HPDE6-E6E7 (cell line): ENCODE data around the gene ZNF366.

Experiments
- DNase-seq: peaks from one replicate; pipeline ENCODE4 v3.0.0; 2011; ENCODE audit warnings: missing footprints; ENCODE audit errors: extremely low spot score

The ZNF366 gene

DNA sequence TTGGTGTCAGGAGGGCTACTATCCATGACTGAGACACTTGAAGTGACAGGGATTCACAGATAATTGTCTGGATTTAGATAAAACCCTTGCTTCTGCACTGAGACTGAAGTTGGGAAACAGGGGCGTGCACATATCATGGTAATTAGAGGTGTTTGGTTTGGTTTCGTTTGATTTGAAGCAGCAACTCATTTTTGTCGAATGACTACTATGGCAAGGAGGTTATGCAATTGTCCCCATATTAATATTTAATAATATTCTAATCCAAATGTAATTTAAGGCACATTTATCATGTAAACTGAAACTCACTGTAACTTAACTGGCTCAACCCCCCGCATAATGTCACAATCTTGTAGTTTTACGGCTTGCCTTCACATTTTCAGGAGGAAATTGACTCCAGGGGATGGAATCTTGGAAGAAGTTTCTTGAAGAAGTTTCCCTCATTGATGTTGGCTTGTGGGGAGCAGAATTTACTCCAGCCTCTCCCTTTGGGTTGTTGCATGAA lies 12.5 kb downstream of the ZNF366 start:
- DNase-seq = no peak

DNA sequence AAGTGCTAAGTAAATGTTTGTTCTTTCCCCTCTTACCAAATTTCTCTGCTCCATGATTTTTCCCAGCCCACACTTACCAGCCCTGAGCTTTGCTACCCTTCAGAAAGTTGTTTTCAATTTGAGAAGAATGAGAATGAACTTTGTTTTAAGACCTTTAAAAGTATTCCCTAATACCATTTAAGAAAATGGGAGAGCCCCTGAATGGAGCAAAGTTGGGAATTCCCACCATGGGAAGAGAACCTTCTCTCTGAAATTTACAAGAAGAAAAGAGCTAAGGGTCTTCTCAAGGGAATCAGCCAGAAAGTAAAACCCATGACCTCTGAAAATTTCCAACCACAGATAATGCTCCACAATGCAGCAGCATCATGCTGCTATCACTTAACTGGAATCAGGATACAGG lies 17.7 kb downstream of the ZNF366 start:
- DNase-seq = no peak

DNA sequence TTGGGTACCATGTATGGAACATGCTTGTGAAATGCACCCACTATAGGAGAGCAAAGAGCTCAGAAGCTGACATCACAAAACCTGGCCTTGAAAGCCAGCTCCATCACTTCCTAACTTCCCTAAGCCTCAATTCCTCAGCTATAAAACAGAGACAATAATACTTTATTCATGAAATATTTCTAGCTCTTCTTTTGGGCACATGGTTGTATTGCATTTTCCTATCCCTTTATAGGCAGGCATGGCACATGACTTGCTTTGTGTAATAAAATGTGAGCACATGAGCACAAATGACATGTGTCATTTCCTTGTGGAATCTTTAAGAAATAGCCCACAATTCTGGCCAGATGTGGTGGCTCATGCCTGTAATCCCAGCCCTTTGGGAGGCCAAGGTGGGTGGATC lies 18.5 kb downstream of the ZNF366 start:
- no peak for DNase-seq

DNA sequence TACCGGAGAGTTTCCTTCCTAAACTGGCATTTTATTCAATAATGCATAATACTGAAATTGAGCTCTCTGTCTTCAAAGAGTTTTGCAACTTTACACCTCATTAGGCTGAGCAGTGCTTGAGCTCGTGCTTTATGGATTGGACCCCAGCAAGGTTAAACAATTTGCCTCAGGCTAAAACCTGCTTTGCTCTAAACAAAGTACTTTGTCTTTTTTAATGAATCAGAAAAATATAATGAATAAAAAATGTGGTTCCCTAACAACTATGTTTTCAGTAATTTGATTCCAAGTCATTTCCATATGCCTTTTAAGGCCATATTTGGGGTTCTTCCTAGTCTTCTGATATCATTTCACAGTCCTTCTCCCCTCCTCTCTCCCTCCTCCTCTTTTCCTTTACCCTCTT lies 20.0 kb downstream of the ZNF366 start:
- no peak for DNase-seq

DNA sequence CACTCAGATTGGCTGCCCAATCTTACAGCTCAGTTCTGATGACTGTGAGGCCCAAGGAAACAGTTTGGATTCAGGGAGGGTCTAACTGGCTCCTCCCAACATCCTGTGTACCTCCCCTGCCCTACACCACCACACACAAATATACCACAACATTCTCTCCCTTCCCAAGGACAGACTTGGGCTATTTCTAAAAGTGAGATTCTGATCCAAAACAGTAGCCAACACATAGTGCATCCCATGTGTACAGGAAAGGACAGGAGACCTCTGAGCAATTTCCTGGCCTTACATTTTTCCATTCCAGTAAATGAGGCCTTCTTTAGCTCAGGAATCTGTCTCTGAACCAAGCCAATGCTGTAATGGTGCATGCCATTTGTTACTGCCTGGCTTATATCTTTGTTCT lies 20.8 kb downstream of the ZNF366 start:
- no peak for DNase-seq

DNA sequence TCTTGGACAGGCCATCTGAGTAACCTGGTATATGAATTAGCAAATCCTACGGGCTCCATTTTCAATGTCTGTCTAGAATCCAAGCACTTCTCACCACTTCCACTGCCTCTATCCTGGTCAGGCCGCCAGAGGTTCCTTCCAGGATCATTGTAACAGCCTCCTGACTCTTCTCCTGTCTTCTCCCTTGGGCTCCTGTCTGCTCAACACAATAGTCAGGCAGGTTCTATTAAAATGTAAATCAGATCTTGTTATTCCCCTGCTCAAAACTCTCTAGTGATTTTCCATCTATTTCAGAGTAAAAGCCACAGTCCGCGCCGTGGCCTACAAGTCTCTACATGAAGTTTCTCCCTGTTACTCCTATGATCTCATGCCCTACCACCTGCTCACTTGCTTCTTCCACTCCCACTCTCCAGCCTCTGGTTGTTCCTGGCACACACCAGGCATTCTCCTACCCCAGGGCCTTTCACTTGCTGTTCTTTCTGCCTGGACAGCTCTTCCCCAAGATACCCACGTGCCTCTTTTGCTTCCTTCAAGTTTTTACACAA lies 21.7 kb downstream of the ZNF366 start:
- peak; percentile 67 for DNase-seq

DNA sequence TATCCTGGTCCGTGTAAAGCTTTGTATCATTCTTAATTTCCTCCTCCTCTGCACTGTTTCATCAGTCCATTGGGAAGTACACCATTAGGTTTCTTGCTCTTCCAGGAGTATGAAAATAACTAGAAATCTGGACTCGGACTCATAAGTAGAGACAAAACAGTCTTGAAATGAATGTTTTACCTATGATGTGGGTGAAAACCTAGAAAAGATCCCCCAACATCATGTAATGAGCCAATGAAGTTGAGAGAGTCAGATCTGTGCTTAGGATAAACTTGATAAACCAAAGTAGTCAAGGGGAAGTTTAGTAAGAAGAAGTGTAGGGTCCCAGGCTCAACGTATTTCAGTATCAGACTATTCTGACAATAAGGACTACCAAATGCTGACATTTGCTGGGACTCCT lies 25.2 kb downstream of the ZNF366 start:
- DNase-seq = no peak

DNA sequence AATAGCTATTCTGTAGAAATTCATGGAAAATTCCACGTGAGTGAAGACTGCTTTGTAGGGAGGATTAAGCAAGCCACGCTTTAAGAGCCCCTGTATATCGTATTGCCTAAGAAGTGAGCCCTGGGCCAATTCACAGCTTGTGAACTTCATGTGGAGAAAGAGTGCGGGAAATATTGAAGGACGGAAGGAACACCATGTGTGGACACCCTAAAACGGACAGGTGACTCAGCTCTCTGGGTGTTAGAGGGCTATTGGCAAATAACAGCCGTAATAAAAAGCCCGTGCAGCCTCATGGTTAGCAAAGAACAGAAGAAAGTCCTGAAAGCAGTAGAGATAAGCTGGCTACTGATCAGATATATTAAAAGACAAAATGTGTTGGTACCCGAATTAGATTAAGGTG lies 26.4 kb downstream of the ZNF366 start:
- DNase-seq = no peak

DNA sequence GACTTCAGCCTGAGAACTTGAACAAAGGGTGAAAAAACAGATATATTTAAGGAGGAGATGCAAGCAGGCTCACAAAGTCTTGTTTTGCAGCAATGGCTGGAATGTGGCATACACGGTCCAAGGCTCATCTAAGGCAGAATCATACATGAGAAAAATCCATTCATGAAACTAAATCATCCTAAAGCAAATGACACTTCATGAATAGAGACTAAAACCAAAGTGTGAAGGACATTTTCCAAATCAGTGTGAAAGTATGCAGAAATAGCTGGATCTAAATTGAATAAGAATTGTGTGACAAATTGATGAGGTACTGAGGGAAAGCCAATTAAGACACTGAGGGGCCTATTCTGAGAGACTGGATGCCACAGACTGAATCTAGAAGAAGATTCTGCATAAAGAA lies 27.3 kb downstream of the ZNF366 start:
- no peak for DNase-seq

DNA sequence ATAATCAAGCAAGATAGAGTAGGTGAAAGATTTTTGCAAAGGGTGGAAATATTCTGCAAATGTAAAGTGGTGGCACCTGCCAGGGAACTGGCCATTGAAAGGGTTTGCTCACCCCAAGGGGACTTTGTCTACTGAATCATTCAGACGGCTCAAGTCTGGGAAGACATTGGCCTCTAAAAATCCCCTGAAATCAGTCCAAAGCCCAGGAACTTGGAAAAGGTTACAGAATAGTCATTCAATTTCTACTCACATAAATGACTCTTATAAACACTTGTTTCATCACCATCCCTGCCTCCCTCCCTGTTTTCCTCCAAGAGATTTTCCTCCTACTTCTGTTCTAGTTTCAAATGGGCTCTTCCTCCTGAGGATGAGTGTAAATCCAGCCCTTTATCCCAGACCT lies 28.5 kb downstream of the ZNF366 start:
- DNase-seq = no peak

DNA sequence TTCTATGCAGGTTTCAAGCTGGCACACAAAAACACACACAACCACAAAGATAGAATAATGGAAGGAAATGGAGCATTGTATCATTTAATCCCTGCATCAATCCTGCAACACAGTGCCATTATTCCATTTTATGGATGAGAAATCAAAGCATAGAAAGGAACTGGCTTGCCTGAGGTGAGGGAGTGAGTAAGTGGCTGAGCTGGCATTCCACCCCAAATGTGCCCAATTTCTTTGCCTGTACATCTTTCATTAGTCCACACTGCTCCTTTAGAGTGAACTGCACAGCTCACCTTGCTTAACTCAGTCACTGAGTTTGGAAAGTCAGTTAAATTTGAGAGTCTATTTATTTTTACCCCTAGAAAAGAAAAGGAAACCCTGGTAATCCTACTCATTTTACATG lies 28.9 kb downstream of the ZNF366 start:
- no peak for DNase-seq

DNA sequence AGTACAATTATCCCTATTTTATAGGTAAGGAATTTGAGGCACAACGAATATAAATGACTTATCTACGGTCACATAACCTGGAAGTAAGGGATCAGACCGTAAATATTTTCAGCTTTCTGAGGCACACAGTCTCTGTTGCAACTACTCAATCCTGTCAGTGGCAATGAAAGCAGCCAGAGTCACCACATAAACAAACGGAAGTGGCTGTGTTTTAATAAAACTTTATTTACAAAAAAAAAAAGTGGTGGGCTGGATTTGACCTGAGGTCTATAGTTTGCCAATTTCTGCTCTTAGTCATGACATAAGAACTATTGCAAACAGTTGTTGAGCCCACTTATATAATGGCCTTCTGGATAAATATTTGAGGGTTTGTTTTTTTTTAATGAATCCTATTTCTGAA lies 29.6 kb downstream of the ZNF366 start:
- DNase-seq = no peak

DNA sequence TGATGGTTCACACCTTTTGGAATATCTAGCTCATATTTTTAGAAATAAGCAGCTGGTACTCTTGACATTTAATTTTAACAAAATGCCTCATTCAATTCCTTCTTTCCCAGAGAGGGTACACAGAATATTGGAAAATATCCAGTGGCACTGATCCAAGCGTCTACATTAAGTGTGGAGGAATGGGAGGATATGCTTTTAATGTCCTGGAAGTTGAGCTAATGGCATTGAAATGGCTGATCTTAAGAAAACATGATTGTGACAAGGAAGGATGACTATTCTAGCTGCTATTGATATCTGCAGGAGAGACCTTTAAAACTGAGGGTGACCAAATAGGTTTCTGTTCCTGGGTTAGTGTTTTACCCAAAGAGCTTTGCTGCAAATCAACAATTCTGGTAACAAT lies 30.0 kb downstream of the ZNF366 start:
- no peak for DNase-seq

DNA sequence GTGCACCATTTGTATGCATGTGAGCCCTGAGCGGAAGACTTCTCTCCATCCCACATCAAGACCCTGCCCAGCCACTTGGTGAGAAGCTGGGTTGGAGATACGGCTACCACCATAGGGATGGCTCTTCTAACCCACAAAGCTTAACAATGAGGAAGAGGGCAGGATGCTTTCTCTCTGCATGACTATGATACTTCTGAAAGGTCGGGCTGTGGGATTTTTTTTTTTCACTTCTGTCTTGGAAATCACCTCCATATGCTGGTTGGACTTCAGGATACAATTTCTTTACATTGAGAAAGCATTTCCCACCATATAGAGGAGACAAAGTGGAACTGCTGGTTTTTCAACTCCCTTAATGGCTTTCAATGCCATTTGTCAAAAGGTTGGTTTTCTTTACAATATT lies 30.5 kb downstream of the ZNF366 start:
- DNase-seq = no peak

DNA sequence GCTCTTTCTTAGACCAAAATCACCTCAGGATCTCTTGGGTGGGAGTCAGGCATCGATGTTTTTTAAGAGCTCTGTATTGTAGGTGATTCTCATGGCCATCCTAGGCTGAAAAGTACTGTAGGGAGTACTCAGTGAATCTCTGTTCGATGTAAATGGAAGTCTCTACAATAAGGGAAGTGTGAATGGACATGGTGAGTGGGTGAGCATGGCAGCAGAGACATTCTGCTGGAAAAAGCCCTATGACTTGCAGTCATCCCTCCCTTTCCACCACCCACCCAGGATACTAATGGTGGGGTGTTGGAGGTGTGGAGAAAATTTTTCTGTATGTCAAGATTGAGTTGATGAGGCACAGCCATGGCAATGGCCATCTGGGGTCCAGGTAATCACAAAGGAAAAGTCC lies 30.9 kb downstream of the ZNF366 start:
- no peak for DNase-seq

DNA sequence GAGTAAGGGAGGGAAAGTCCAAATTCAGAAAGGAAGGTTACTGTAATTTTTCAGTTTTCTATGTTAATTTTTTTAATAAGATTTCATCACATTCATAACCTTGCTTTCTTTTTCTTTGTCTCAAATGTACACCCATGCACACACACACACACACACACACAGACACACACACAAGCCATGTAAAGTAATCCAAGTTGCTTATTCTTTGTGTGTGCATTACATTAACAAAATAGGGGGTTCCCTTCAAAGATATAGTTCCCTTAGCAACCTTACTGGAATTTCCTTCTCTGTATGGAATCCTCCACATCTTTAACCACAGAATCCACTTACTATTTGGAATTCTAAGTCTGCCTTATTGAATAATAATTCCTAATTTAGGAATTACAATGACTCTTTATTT lies 32.7 kb downstream of the ZNF366 start:
- no peak for DNase-seq

DNA sequence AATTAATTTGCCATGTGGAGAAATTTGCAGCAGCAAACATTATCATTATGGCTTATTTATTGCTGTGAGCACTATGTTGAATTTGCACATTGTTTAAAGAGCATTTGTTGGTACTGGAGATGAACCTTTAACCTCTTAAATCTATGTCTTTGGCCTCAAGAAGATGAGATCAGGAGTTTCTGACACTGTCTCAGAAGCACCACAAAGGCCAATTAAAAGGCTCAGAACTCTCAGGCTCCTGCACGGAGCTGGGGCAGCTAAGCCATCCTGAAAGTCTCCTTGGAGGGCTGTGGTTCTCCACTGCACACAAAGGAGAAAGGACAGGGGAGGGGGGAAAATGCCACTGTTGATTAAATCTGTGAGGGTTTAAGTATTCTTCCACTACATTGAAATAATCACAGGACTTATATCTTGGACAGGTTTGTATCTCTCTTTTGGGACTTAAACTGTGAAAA lies 33.1 kb downstream of the ZNF366 start:
- DNase-seq = no peak

DNA sequence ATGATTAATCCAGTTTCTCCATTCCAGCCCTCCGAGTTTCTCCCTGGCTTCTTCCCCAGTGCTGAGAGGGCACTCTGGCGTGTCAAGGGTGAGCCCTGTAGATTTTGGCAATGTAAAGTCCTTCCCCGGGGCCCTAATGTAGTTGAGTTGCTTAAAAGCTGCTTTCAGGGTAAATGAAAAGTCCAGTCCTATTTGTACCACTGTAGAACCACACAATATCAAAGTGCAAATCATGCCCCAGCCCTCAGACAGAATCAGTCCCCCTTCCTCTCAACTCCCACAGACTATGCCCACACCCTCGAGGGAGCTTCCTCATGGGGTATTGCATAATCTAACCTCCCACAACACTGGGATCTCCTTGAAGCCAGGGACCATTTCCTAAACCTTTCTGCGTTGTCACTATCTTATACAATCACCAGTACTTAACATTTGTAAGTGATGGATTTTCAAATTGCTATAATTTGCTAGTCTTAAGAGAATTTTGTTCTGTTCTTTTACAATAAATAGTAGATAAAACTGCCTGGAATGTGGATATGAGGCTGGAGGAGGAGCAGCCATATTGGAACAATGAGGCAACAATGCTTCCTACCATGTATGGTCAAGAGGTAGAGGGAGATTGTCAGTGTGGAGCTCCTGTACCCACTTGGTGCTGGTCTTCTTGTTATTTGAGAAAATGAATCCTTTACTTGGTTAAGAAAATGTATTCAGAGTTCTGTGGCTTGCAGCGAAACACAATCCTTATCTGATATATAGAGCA lies 34.4 kb downstream of the ZNF366 start:
- no peak for DNase-seq

DNA sequence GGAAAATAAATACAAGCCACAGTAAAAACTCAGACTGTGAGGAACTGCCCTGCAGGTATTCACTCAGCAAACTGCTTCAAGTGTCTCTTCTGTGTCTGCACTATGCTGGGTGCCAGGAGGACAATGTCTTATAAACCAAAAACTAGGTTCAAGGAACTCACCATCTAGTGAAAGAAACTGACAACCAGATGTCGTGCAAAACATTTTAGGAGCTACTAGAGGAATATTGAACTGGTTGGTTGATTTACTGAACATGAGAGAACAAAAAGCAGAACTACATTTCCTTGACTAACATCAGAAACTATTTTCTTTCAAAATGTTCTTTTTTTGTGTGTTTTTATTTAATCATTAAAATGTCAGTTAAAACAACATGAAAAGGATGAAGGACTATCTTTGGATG lies 35.2 kb downstream of the ZNF366 start:
- no peak for DNase-seq

DNA sequence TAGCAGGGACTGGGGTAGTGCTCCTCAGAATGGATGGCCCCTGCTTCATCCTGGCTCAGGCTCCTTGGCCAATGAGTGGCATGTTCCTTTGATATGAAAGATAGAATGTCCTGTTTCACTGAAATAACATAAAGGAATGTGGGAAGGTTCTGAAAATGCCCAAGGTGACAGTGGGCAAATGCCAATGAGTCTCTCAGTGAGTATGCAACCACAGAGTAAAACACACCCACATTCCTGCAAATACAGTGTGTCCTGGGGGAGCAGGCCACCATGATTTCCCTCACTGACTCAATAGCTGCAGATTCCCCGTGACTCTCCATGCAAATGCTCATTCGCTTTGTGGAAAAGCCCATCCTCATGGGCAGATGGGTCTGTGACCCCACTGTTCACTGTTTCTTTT lies 36.4 kb downstream of the ZNF366 start:
- peak; percentile 27 for DNase-seq

DNA sequence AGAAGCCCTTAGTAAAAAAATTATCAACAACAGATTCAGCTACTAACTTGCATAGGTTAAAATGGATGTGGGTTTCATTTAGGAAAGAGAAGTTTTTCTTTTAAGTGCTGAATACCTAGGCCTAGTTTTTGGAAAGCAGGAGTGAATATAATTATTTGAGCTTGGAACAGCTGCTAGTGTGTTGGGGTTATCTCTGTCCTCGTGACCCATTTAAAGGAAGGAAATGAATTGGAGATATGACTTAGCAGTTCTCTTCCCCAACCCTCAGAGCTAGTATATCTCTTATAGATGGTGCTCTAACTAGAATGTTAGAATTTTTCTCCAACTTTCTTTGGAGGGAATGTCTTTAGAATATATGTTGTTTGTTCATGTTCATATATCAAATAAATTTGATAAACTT lies 38.6 kb downstream of the ZNF366 start:
- no peak for DNase-seq

DNA sequence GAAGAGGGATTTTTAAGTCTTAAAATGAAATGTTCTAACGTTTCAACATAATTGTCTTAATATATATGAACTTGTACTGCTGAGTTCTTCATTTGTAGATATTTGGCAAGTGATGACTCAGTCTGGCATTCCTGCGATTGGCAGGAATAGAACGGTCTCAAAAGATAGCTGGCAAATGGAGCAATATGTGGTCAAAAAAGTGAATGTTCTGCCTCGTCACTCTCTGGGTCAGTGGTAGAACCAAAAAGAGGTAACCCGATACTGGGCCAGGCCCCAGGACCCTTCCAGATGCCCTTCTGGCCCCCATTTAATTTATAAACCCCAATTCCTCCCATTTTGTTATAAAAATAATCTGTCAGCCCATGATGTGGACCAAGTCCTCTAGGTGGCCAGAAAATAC lies 39.2 kb downstream of the ZNF366 start:
- DNase-seq = peak; percentile 43

DNA sequence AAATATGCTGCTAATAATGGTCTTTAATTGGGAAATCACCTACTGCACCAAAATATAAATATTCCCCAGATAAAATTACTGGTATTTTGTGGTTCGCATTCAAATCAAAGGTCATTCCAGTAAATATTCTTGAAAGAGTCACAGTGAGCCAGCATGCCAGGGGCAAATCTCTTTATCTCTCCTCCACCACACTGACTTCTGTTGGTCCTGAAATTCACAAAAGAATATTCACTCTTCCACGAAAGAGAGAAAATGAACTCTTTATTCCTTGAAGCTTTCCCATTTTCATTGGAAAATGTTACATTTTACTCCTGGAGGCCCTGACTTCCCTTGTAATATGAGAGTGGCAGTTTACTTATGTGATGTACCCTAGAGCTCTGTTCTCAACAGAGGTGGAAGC lies 39.7 kb downstream of the ZNF366 start:
- DNase-seq = no peak
